ENCODE measurements around the gene MPDU1.
"Not testable (repeated sequence)": the region's sequence is repeated elsewhere in the genome, so short reads cannot be mapped to it uniquely, and the experiment has no call there.

The MPDU1 gene

GRCh38 chr17:7615265-7615747 lies 31.7 kb downstream of the MPDU1 start:
- DNase-seq: no peak

DNA sequence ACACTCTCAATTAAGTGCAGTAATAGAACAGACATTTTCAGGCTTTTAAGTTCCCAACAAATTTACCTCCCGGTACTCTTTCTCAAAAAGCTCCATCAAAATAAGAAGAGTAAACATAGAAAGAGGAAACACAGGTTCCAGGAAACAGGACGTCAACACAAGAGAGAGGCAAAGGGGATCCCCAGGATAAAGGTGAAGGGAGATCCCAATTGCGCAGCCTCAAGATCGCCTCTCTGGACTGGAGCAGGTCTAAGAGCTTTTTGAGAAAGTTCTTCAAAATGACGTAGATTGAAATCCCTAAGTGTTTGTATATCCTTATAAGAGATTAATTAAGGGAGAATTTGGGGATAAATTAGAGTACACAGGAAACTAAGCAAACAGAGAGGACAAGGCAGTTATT lies 35.0 kb downstream of the MPDU1 start:
- no peak for DNase-seq

- no peak for DNase-seq
Observed at GRCh38 chr17:7620835-7621234, 37.2 kb downstream of the MPDU1 start.

DNA sequence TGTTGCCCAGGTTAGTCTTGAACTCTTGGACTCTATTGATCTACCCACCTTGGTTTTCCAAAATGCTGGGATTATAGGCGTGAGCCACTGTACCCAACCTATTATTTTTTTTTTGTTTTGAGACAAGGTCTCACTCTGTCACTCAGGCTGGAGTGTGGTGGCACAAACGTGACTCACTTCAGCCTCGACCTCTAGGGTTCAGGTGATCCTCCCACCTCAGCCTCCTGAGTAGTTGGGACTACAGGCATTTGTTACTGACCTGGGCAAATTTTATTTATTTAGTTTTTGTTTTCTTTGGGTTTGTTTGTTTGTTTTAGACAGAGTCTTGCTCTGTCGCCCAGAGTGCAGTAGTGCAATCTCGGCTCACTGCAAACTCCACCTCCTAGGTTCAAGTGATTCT lies 40.0 kb downstream of the MPDU1 start:
- no peak for DNase-seq

GRCh38 chr17:7625749-7626148 lies 42.1 kb downstream of the MPDU1 start:
- DNase-seq: not testable (repeated sequence)

GRCh38 chr17:7626307-7626706 lies 42.7 kb downstream of the MPDU1 start:
- no peak for DNase-seq

DNA sequence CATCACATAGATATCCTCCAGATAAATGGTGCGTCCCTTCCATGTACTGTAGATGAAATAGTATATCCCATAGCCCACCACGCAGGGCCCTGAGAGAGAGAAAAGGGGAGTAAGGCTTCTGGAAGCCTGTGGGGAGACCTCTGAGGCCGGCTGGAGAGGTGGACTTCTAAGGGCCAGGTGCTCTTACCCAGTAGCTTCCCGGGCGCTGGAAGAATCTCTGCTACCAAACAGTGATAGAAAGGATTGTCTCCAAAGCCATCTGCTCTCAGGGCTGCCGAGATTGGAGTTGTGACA lies 43.3 kb downstream of the MPDU1 start:
- no peak for DNase-seq

- peak; percentile 85 for DNase-seq
Observed at GRCh38 chr17:7627250-7628121, 43.8 kb downstream of the MPDU1 start, which contains the start of gene SAT2. TSS of gene SAT2 (minus strand) at chr17:7627821. CDS start at chr17:7627635, 186 bp downstream.

- no peak for DNase-seq
Observed at GRCh38 chr17:7629939-7630571, 46.4 kb downstream of the MPDU1 start, which contains the start of gene SHBG. TSS of gene SHBG (plus strand) at chr17:7630135. CDS start at chr17:7630173, 38 bp downstream.

DNA sequence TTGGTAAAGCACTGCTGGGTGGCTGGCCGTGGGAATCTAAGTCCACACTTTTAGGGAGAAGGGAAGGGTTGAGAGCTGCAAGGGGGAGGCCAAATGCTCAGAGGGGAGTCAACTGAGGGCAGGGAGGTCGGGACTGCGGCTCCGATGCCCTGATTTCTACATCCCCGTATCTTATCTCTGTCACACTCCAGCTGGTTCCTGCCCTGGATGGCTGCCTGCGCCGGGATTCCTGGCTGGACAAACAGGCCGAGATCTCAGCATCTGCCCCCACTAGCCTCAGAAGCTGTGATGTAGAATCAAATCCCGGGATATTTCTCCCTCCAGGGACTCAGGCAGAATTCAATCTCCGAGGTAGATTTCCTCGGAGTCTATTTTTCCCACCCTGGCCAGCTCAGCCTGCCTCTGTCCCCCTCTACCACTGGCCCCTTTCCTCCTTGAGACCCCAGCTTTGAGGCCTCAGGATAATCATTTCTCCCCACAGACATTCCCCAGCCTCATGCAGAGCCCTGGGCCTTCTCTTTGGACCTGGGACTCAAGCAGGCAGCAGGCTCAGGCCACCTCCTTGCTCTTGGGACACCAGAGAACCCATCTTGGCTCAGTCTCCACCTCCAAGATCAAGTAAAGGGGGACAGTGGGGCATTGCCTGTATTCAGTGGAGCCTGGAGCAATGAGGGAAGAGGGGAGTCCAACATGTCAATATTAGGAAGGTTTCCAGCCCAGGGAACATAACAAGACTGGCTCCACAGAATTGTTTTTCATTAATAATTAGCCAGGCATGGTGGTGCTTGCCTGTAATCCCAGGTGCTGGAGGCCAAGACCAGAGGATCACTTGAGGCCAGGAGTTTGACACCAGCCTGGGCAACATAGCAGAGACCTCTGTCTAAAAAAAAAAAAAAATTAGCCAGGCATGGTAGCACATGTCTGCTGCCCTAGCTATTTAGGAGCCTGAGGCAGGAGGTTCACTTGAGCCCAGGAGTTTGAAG lies 48.0 kb downstream of the MPDU1 start:
- DNase-seq: no peak

DNA sequence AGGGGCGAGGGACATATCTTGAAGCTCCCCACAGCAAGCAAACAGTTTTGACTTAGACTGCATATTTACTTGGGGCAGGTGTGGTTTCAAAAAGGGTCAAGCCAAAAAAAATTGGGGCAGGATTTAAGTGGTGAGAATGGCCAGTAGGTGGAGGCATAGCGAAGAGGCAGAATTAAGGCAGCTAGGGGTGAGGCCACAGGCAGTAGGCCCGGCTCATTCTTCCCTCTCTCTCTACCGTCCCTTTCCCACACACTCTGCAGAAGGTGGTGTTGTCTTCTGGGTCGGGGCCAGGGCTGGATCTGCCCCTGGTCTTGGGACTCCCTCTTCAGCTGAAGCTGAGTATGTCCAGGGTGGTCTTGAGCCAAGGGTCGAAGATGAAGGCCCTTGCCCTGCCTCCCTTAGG lies 48.8 kb downstream of the MPDU1 start:
- no peak for DNase-seq

GRCh38 chr17:7633093-7633492 lies 49.4 kb downstream of the MPDU1 start:
- DNase-seq: no peak

DNA sequence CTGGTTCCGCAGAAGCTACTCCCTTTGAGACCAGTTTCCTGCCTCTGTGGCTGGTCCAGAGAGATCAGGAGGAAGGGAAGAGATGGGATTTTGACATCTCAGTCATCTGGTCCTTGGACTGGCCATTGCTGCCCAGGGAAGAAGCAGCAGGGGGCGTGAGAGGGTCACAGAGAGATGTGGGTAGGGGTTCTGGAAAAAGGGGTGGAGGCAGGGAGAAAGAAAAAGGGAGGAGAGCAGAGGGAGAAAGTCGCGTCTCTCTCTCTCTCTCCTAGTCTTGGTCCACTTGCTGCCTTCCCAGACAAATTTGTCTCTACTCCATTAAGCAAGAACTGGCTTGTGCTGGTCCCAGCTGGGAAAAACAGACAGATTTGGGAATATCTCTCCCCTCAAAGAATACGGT lies 50.7 kb downstream of the MPDU1 start:
- no peak for DNase-seq

GRCh38 chr17:7636163-7636562 lies 52.5 kb downstream of the MPDU1 start:
- DNase-seq: no peak
